SJSA1 (cell line): ENCODE data around the gene TNFAIP1. TPM values are rescaled to one million over a fixed set of nuclear protein-coding genes. Genes with fewer than 3 reads are reported as not detected.
"Not testable (repeated sequence)": the region's sequence is repeated elsewhere in the genome, so short reads cannot be mapped to it uniquely, and the experiment has no call there.

Experiments
- DNase-seq, 2 experiments: peaks; one replicate each; pipeline ENCODE4 v3.0.0-alpha.2; 2015 to 2020; ENCODE audit warnings: low spot score in 2 of 2, low read depth in 1 of 2
- H3K27ac ChIP-seq: fragments of 250-450 bp; sonication (Bioruptor Pico); 2 replicates; pipeline ENCODE4 v1.5.1; 2020; ENCODE audit warnings: mild to moderate bottlenecking, moderate library complexity
- H3K27me3 ChIP-seq: fragments of 250-450 bp; sonication (Bioruptor Pico); replicated peaks from 2 replicates; pipeline ENCODE4 v1.5.1; 2020; ENCODE audit warnings: mild to moderate bottlenecking, moderate library complexity
- H3K36me3 ChIP-seq: fragments of 250-450 bp; sonication (Bioruptor Pico); 2 replicates; pipeline ENCODE4 v1.5.1; 2020; ENCODE audit warnings: mild to moderate bottlenecking
- H3K4me1 ChIP-seq: fragments of 250-450 bp; sonication (Bioruptor Pico); replicated peaks from 2 replicates; pipeline ENCODE4 v1.6.1; 2021; ENCODE audit warnings: mild to moderate bottlenecking
- H3K4me3 ChIP-seq: fragments of 250-450 bp; sonication (Bioruptor Pico); 2 replicates; pipeline ENCODE4 v1.5.1; 2020; ENCODE audit warnings: mild to moderate bottlenecking
- H3K9me3 ChIP-seq: fragments of 250-450 bp; sonication (Bioruptor Pico); replicated peaks from 2 replicates; pipeline ENCODE4 v1.5.1; 2020; ENCODE audit warnings: mild to moderate bottlenecking
- total RNA-seq: library from RNA; depleted of rRNA; stranded (reverse); fragments of >200 nt; shearing (Covaris generic); gene quantifications from 2 replicates; pipeline ENCODE4 v1.2.3, GENCODE V29; 2014

TNFAIP1 gene
- total RNA-seq, 1 experiment from 2014 or later, result 30.0 TPM

DNA sequence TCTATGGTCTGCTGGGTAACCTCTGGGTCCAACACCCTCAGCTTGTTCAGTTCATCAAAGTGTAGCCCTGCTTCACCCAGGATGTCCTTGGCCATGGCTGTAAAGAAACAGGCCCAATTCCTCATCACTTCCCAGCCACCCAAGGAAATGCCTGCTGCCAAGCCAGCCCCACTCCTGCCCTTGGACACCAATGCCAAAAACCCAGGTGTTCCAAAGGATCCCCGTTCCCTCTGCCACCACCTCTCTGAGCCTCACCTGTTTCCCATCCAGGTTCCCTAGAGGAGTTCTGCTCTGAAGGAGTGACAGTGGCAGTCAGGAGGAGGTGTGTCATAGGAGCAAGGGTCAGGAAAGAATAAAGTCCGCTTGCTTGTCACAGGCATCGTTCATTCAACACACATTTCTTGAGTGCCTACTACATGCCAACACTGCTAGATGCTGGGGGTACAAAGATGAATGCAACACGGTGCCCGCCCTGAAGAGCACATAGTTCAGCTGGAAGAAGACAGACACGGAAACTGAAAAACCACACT lies 3.6 kb upstream of the TNFAIP1 start:
- DNase-seq, result no peak
- Histone ChIP-seq H3K27ac (no peak overlapping the region), H3K4me3 (no peak overlapping the region), H3K36me3 (peaks cover 37% of the 10 kb centered on the region), H3K27me3 (no peaks in the 10 kb centered on the region), H3K9me3 (no peaks in the 10 kb centered on the region), H3K4me1 (peaks cover 13% of the 10 kb centered on the region)

DNA sequence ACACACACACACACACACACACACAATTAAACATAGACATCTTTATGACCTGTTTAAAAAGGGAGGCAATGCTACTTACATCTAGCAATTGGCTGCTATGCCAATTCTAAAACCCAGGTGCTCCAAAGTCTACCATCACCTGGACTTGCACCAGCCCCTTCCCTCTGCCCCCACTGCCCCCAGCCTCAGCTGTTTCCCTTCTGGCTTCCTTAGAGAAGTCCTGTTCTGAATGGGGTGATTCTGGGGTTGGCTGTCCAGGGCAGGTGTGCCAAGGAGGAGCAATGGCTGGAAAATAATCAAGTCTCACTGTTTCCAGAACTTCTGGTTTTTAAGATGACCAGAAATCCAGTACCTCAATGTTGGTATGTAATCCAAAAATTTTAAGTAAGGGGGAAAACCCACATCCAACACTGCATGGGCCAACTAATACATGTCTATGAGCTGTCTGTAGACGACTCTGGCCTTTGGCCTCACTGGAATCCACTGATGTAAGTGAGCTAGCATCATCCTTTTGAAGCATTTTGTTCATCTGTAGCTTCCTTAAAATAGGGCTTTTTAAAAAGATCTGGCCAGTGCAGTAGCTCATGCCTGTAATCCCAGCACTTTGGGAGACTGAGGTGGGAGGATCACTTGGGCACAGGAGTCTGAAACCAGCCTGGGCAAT lies 2.3 kb upstream of the TNFAIP1 start:
- peaks cover 32% of the 10 kb centered on the region for H3K36me3 ChIP-seq
- no peaks in the 10 kb centered on the region for H3K9me3 ChIP-seq
- DNase-seq, result no peak
- H3K4me1 ChIP-seq, result peaks cover 21% of the 10 kb centered on the region
- no peak overlapping the region for H3K27ac ChIP-seq
- H3K27me3 ChIP-seq, result no peaks in the 10 kb centered on the region
- H3K4me3 ChIP-seq, result no peak overlapping the region

DNA sequence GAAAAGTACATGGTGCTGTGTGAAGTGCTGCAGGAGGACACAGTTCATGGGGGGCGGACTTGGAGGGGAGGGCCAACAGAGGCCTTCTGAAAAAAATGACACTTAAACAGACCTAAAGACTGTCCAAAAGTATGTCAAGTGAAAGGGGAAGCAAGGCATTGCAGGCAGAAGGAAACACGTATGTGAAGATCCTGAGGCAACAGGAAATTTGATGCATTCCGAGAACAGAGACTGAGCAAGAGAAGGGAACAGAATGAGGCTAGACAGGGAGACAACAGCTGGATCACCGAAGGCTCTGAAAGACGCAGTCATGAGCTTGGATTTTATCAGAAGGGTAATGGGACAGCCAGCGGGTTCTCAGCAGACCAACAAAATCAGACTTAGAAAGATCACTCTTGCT lies 1.4 kb upstream of the TNFAIP1 start:
- no peak for DNase-seq
- H3K27ac ChIP-seq, result no peak overlapping the region
- H3K4me3 ChIP-seq, result peak overlapping the region; percentile 65
- H3K27me3 ChIP-seq, result no peaks in the 10 kb centered on the region
- peaks cover 26% of the 10 kb centered on the region for H3K4me1 ChIP-seq
- H3K36me3 ChIP-seq, result peaks cover 23% of the 10 kb centered on the region
- no peaks in the 10 kb centered on the region for H3K9me3 ChIP-seq

DNA sequence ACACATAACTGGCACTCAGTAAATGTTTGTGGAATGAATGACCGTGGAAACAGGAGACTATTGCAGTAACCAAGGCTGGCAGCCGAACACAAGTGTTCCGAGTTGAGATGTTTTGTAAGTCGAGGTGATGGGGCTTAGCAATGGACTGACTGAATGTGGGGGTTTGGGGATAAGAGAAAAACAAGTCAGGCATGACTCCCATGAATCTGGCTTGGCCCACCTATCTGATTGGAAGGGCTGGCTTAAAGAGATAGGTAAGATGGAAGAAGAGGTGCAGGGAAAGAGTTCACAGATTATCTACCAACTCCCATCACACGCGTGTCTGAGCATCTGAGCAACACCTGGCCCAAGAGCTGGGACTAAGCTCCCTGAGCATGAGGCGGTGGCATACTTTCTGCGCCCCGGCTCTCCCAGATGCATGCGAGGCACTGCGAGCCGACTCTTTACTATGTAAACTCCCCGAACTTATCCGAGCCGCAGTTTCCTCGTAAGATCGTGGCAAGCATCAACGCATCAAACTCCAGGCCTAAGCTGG lies 828 bp upstream of the TNFAIP1 start:
- no peaks in the 10 kb centered on the region for H3K9me3 ChIP-seq
- peak overlapping the region; percentile 65 for H3K4me3 ChIP-seq
- DNase-seq, result no peak
- H3K36me3 ChIP-seq, result peaks cover 19% of the 10 kb centered on the region
- peaks cover 26% of the 10 kb centered on the region for H3K4me1 ChIP-seq
- H3K27me3 ChIP-seq, result no peaks in the 10 kb centered on the region
- H3K27ac ChIP-seq, result peak overlapping the region; percentile 76

DNA sequence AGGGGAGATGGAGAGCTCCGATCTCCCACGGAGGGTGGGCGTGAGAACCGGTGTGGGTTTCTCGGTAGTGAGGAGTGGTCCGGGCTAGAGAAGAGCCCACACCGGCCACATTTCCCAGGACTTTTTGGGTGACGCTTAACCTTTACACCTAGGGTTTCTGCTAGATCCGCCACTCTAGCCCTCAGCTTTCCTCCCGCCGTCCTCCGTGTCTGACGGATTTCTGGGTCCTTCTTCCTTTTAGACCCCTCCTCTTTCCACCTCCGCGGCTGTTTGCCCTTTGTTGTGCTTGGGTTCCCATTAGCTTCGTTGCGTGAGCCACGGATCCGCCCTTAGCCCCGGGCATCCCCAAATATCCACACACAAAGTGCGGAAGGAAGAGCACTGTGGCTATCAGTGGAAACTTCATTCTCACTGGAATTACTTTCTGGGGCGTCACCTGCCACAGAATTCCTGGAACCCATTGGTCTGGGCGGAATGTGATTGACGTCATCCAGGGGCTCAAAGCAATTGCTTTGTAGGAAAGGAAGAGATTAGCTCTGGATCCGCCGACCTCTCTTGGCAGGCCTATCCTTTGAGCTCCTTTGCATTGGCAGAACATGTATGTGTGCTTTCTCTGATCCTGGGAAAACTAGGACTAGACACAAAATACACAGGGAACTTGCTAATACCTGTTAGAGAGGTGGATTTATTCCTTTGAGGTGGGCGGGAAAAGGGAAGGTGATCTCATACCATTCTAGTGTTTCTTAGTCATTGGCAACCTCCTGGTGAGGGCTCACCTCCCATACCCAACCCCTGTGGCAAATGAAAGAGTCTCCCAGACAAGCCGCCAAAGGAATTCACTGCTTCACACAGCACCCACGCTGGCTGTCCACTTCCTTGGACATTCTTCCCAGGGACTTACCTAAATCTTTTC lies 654 bp downstream of the TNFAIP1 start:
- peak; percentile 79 to 82 for DNase-seq
- Histone ChIP-seq H3K9me3 (no peaks in the 10 kb centered on the region), H3K4me1 (peaks cover 26% of the 10 kb centered on the region), H3K27ac (peak overlapping the region; percentile 91), H3K4me3 (peak overlapping the region; percentile 65), H3K27me3 (no peaks in the 10 kb centered on the region), H3K36me3 (peaks cover 31% of the 10 kb centered on the region)

DNA sequence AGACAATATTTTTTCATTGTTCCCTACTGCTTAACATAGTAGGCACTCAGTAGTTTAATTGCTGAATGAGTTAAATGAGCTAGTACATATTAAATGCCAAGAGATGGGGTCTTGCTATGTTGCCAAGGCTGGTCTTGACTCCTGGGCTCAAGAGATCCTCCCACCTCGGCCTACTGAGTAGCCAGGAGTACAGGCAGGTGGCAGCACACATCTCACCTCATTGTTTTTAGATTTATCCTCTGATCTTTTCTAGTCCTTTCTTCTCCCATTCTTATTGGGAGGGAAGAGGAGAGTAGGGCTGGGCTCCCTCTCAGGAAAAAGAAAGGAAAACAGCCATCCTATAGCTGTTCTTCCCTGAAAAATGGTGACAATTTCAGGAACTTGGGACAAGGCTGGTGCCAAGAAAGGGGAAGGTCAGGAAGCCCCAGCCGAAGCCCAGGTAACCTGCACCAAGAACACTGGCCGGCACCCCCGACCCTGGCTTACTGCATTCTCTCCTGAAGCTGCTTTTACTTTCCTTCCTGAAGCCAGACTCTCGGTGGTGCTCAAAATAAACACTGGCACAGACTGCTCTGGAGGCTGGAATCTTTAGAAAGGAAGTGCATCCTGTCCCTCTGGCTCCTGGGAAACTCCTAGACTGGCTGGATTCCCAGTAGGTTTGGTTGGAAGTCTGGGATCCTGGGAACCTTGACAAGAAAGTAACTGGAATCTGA lies 2.7 kb downstream of the TNFAIP1 start:
- Histone ChIP-seq H3K4me3 (no peak overlapping the region), H3K9me3 (no peaks in the 10 kb centered on the region), H3K36me3 (peaks cover 50% of the 10 kb centered on the region), H3K27ac (no peak overlapping the region), H3K4me1 (peaks cover 26% of the 10 kb centered on the region), H3K27me3 (no peaks in the 10 kb centered on the region)
- DNase-seq, result no peak

DNA sequence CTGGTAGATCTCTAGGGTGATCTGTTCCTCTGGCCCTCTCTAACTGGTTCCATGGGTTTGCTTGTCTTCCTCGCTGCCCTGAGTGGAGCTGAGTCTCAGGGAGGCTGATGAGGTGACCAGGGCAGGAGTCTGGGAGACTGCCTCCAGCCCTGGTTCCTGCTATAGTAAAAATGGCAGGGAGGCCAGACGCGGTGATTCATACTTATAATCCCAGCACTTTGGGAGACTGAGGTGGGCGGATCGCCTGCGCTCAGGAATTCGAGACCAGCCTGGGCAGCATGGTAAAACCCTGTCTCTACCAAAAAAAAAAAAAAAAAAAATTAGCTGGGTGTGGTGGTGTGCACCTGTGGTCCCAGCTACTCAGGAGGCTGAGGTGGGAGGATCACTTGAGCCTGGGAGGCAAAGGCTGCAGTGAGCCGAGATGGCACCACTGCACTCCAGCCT lies 3.2 kb downstream of the TNFAIP1 start:
- H3K27me3 ChIP-seq, H3K9me3 ChIP-seq, H3K27ac ChIP-seq, H3K4me3 ChIP-seq, DNase-seq: not testable (repeated sequence)
- peaks cover 26% of the 10 kb centered on the region for H3K4me1 ChIP-seq
- peaks cover 53% of the 10 kb centered on the region for H3K36me3 ChIP-seq

DNA sequence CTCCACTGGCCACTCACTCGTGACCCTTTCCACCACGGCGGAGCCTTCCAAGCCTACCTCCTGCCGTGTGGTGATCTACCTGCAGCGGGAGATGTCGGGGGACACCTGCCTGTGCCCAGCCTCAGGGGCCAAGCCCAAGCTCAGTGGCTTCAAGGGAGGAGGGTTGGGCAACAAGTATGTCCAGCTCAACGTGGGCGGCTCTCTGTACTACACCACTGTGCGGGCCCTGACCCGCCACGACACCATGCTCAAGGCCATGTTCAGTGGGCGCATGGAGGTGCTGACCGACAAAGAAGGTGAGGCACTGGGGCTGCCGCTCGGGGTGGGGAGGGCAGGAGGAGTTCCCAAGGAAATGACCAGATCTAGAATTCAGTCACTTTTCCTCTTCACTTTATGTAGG lies 3.9 kb downstream of the TNFAIP1 start:
- Histone ChIP-seq H3K9me3 (no peaks in the 10 kb centered on the region), H3K4me3 (no peak overlapping the region), H3K4me1 (peaks cover 23% of the 10 kb centered on the region), H3K27me3 (no peaks in the 10 kb centered on the region), H3K27ac (no peak overlapping the region), H3K36me3 (peaks cover 58% of the 10 kb centered on the region)
- no peak for DNase-seq

DNA sequence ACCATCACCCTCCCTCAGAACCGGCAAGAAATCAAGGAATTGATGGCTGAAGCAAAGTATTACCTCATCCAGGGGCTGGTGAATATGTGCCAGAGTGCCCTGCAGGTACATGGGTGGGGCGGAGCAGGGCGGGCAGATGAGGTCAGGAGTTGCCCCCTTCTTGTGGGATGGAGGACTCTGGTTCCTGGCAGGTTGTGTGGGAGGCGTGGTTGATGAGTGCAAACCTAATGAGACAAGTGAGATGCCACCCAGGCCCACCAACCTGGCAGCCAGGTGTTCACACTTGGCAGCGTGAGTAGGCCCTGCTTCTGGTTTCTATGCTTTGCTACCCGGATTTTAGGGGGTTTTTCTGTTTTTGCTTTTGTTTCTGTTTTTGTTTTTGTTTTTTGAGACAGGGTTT lies 4.8 kb downstream of the TNFAIP1 start:
- Histone ChIP-seq H3K36me3 (peaks cover 65% of the 10 kb centered on the region), H3K27me3 (no peaks in the 10 kb centered on the region), H3K4me3 (no peak overlapping the region), H3K4me1 (peaks cover 19% of the 10 kb centered on the region), H3K9me3 (no peaks in the 10 kb centered on the region), H3K27ac (no peak overlapping the region)
- DNase-seq, result no peak

DNA sequence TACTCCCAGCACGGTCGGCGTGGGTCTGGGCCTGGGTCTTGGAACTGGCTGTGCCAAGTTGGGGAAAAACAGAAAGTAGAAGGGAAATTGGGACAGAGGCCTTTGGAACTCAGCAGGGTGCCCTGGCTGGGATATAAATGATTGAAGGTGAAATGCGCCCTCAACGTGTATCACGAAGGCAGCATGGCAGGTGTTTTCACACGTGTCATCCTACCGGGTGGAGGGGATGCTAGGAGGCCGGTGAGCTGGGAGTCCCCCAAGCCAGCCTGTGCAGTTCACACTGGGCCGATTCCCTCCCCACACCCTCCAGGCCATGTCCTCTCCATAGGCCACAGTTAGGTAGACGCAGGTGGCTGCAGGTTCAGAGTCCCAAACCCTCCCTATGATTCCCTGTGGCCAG lies 6.0 kb downstream of the TNFAIP1 start:
- H3K36me3 ChIP-seq, result peaks cover 73% of the 10 kb centered on the region
- peaks cover 19% of the 10 kb centered on the region for H3K4me1 ChIP-seq
- no peak overlapping the region for H3K27ac ChIP-seq
- DNase-seq, result no peak
- no peaks in the 10 kb centered on the region for H3K9me3 ChIP-seq
- no peak overlapping the region for H3K4me3 ChIP-seq
- H3K27me3 ChIP-seq, result no peaks in the 10 kb centered on the region

DNA sequence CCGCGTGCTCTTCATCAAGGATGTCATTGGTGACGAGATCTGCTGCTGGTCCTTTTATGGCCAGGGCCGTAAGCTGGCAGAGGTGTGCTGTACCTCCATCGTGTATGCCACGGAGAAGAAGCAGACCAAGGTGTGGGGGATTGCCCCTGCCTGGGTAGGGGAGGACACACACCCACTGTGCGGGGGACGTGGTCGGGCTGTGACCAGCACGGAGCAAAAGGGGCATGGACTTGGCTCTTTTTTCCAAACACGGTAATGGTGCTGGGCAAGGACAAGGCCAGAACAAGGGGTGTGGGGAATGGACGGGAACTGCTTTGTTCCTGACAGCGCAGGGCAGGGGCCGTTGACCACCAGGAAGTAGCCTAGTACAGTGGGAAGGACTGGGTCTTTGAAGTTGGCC lies 6.8 kb downstream of the TNFAIP1 start:
- H3K27me3 ChIP-seq, result no peaks in the 10 kb centered on the region
- H3K27ac ChIP-seq, result no peak overlapping the region
- no peaks in the 10 kb centered on the region for H3K9me3 ChIP-seq
- peaks cover 21% of the 10 kb centered on the region for H3K4me1 ChIP-seq
- DNase-seq, result no peak
- H3K4me3 ChIP-seq, result no peak overlapping the region
- H3K36me3 ChIP-seq, result peaks cover 77% of the 10 kb centered on the region

DNA sequence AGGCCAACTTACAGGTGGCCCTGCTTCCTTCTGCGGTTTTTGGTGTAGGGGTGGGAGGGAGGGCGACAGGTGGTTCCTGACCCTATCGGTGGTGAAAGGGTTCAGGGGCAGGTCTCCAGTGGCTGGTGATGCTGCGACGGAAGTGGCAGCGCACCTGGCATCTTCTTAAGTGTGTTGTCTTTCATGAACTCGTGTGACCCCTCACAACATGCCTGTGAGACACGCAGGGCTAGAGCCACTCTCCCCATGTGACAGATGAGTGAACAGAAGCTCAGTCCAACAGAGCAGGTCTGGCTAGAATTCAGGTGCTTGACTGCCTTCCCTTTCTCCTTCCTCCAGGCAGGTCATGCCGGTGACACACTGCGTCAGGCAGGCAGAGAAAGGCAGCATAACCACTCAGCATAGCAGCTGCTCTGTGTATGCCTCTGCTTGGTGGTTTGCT lies 8.0 kb downstream of the TNFAIP1 start:
- Histone ChIP-seq H3K4me1 (peaks cover 17% of the 10 kb centered on the region), H3K27ac (no peak overlapping the region), H3K27me3 (no peaks in the 10 kb centered on the region), H3K36me3 (peaks cover 83% of the 10 kb centered on the region), H3K9me3 (no peaks in the 10 kb centered on the region), H3K4me3 (no peak overlapping the region)
- no peak for DNase-seq

DNA sequence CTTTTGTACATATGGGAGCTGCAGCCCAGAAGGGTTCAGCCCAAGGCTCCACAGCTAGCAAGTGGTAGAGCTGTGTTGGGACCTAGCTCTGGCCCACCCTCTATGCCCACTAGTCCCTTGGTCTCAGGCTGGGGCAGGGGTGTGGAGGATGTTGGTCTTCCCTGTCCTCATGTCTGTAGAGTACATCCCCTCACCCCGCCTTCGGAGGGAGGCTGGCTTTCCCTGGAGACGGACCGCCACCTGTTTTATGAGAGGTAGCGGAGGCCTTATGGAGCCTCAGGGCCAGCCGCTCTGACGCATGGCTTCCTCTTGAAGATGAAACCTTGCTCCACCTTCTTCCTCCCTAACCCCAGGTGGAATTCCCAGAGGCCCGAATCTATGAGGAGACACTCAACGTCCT lies 8.4 kb downstream of the TNFAIP1 start:
- peaks cover 15% of the 10 kb centered on the region for H3K4me1 ChIP-seq
- no peaks in the 10 kb centered on the region for H3K9me3 ChIP-seq
- DNase-seq, result no peak
- no peak overlapping the region for H3K27ac ChIP-seq
- no peaks in the 10 kb centered on the region for H3K27me3 ChIP-seq
- no peak overlapping the region for H3K4me3 ChIP-seq
- H3K36me3 ChIP-seq, result peaks cover 88% of the 10 kb centered on the region
